ENCODE measurements around the gene VPS29.
A peak's percentile ranks its signal among the peaks of the same experiment; 100 is the strongest.

GRCh38 chr12:110468214-110469048 lies 33.5 kb downstream of the VPS29 start, which contains the start of the genes FAM216A and GPN3:
- TF ChIP-seq FOS (IDR thresholded peaks at IDR 0.05; ENCODE audit: low read depth, low read length): peak; percentile 41; the same call in 1 of the 2 replicates
- no peak for TF ChIP-seq CTCF (conservative IDR thresholded peaks at IDR 0.05; ENCODE audit: low read depth, low read length)

Measured in IMR-90 (cell line).